ENCODE results near the gene NMD3.

Gene NMD3

DNA sequence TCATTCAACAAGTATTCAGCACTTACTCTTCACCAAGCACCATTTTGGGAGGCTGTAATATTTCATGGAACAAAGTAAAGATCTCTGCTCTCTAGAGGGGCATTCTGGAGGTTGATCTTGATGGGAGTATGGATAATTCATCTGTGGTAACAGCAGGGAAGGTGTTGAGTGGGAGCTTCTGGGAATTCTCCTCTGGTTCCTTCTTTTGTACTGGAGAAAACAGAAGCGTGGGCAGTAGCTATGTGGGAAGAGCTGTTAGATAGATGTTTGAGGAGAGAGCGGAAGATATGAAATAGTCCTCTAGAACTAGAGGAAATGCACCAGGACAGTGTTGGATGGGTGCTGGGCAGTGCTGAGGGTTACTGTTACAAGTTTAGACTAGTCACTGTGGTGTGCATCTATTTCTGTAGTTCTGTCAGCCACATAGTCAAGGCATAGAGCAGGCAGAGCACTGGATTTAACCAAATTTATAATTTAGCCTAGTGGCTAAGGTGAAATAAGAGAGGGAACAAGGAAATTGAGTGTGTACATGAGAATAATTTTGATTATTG, 9.6 kb downstream of the NMD3 start:
- no peak overlapping the region for H3K27ac ChIP-seq
- TF ChIP-seq, protein P1, sequence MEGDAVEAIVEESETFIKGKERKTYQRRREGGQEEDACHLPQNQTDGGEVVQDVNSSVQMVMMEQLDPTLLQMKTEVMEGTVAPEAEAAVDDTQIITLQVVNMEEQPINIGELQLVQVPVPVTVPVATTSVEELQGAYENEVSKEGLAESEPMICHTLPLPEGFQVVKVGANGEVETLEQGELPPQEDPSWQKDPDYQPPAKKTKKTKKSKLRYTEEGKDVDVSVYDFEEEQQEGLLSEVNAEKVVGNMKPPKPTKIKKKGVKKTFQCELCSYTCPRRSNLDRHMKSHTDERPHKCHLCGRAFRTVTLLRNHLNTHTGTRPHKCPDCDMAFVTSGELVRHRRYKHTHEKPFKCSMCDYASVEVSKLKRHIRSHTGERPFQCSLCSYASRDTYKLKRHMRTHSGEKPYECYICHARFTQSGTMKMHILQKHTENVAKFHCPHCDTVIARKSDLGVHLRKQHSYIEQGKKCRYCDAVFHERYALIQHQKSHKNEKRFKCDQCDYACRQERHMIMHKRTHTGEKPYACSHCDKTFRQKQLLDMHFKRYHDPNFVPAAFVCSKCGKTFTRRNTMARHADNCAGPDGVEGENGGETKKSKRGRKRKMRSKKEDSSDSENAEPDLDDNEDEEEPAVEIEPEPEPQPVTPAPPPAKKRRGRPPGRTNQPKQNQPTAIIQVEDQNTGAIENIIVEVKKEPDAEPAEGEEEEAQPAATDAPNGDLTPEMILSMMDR (IDR thresholded peaks at IDR 0.05): no peak
- no peak for TF ChIP-seq ZFX (IDR thresholded peaks at IDR 0.05; ENCODE audit: borderline replicate concordance)

DNA sequence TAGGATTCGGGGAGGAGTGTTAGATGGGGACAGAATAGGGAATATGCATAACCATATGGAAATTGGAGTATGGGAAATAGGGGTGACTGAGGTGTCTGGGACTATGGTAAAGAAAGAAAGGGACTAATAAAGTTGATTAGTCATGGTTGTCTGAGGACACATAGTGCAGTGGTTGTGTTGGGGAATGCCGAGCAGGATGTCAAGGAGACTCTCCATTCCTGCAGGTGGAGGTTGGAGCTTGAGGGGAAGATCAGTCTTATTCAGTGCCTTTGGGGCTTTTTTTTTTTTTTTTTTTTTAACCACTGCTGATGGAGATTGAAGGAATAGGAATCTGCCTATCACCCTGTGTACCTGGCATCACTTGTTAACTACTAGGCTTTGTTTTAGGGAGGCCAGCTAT, 10.8 kb downstream of the NMD3 start:
- H3K27ac ChIP-seq: no peak overlapping the region
- TF ChIP-seq, protein P1 (IDR thresholded peaks at IDR 0.05): no peak
- no peak for TF ChIP-seq ZFX (IDR thresholded peaks at IDR 0.05; ENCODE audit: borderline replicate concordance)

DNA sequence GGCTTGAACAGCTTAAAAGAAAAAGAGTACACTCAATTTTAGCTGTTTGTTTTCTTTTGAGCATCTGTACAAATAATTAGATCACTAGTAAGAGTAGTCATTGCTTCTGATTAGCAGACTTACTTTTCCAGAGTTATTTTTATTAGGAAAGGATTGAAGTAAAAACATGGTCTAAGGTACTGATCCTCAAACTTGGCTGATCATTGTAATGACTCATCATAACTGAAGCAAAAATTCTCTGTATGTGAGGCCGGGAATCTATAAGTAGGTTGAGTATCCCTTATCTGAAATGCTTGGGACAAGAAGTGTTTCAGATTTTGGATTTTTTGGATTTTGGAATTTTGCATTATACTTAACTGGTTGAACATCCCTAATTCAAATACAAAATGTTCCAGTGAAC, 12.4 kb downstream of the NMD3 start:
- TF ChIP-seq, protein P1 (IDR thresholded peaks at IDR 0.05): no peak
- TF ChIP-seq ZFX (IDR thresholded peaks at IDR 0.05; ENCODE audit: borderline replicate concordance): no peak
- no peak overlapping the region for H3K27ac ChIP-seq

DNA sequence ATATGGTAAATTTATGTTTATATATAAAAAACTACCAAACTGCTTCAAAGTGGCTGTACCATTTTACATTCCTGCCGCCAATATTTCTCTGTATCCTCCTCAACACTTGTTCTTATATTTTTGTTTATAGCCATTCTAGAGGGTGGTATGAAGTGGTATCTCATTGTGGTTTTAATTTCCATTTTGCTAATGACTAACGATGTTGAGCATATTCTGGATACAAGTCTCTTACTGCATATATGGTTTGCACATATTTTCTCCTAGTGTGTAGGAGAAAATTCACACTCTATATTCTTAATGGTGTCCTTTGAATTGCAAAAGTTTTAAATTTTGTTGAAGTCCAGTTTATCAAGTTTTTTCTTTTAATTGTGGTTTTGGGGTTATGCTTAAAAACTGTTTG, 15.1 kb downstream of the NMD3 start:
- H3K27ac ChIP-seq: no peak overlapping the region
- TF ChIP-seq, protein P1 (IDR thresholded peaks at IDR 0.05): no peak
- TF ChIP-seq ZFX (IDR thresholded peaks at IDR 0.05; ENCODE audit: borderline replicate concordance): no peak

DNA sequence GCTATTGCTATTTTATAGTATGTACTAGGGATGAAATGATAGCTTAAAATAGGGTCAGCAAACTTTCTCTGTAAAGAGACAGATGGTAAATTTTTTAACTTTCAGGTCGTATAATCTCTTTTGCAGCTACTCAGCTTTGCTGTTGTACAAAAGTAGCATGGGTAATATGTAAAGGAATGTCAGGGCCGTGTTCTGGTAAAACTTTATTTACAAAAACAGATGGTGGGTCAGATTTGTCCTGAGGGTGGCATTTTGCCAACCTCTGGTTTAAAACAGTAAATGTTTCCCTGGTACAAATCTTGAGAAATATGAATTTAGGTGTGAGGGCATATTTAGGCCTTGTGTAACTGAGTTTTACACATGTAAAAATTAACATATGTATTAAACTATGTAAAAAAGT, 18.6 kb downstream of the NMD3 start:
- no peak overlapping the region for H3K27ac ChIP-seq
- TF ChIP-seq, protein P1 (IDR thresholded peaks at IDR 0.05): no peak
- no peak for TF ChIP-seq ZFX (IDR thresholded peaks at IDR 0.05; ENCODE audit: borderline replicate concordance)

DNA sequence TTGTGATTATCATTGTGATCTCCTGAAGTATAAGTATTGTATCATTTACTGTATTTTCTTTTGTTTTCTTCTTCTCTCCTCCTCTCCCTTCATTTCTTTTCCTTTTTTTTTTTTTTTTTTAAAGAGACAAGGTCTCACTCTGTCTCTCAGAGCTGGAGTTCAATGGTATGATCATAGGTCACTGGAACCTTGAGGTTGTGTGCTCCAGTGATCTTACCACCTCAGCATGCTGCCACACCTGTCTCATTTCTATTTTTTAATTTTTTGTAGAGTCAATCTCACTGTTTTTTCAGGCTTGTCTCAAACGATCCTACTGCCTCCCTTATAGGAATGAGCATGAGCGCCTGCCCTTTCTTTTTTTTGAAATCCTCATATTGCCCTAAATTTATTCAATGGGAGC, 23.4 kb downstream of the NMD3 start:
- TF ChIP-seq, protein P1 (IDR thresholded peaks at IDR 0.05): no peak
- no peak for TF ChIP-seq ZFX (IDR thresholded peaks at IDR 0.05; ENCODE audit: borderline replicate concordance)
- no peak overlapping the region for H3K27ac ChIP-seq

DNA sequence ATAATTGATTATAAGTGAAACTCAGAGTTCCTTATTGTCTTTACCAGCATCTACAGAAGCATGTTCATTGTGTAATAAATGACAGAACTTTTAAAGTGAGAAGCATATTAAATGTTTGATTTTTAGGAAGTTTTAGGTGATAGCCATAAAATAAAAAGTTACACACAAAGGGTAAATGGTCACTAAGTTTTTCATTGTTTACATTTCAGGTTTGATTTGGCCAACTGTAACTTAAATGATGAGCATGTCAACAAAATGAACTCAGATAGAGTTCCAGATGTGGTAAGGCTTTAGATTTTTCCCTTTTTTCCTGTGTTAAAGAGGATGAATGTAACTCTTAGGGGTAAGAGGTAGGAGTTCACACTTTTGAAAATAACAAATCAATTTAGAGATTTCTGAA, 25.9 kb downstream of the NMD3 start:
- no peak overlapping the region for H3K27ac ChIP-seq
- no peak for TF ChIP-seq ZFX (IDR thresholded peaks at IDR 0.05; ENCODE audit: borderline replicate concordance)
- TF ChIP-seq, protein P1 (IDR thresholded peaks at IDR 0.05): no peak

Data from 22Rv1 (cell line).